Measurements from ENCODE around the gene SNX11. TPM values are rescaled to one million over a fixed set of nuclear protein-coding genes. Genes with fewer than 3 reads are reported as not detected.

SNX11 gene, protein sequence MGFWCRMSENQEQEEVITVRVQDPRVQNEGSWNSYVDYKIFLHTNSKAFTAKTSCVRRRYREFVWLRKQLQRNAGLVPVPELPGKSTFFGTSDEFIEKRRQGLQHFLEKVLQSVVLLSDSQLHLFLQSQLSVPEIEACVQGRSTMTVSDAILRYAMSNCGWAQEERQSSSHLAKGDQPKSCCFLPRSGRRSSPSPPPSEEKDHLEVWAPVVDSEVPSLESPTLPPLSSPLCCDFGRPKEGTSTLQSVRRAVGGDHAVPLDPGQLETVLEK
- total RNA-seq (2011; cell fraction: chromatin; rRNA removed; ENCODE audit: low replicate concordance), result 48.4 and 61.2 TPM in 2 replicates
- 27.6 and 39.2 TPM in 2 replicates for total RNA-seq (2011; cell fraction: nucleolus; rRNA removed)
- total RNA-seq (2011; cell fraction: nucleoplasm; rRNA removed), result 37.8 and 55.3 TPM in 2 replicates
- total RNA-seq (2014; rRNA removed), result 13.1 and 15.8 TPM in 2 replicates
- 16.6 and 16.8 TPM in 2 replicates for total RNA-seq (2014; rRNA removed; fragmentation: Illumina TruSeq; extraction: Trizol)
- total RNA-seq (2015; rRNA removed; fragmentation: Illumina TruSeq; extraction: Trizol), result 12.3 and 12.4 TPM in 2 replicates
- total RNA-seq (2021), result 18.0 and 18.4 TPM in 2 replicates
- polyA plus RNA-seq (2011; rRNA removed), result 22.1 and 23.3 TPM in 2 replicates
- polyA plus RNA-seq (2011; cell fraction: cytosol; rRNA removed), result 16.6 and 20.8 TPM in 2 replicates
- 24.5 and 25.0 TPM in 2 replicates for polyA plus RNA-seq (2011; cell fraction: nucleus; rRNA removed)
- polyA plus RNA-seq (2012), result 15.0 and 16.6 TPM in 2 replicates
- polyA plus RNA-seq (2014; fragmentation: Illumina TruSeq; extraction: Trizol), result 14.9 and 16.5 TPM in 2 replicates
- polyA plus RNA-seq (2014; fragmentation: Nextera tagmentation; extraction: Ambion mirVana), result 10 to 100 TPM; 20.8 to 24.0 TPM
- 15.4 and 19.2 TPM in 2 replicates for polyA plus RNA-seq (2014; rRNA removed)
- polyA minus RNA-seq (2011; rRNA and poly(A)+ RNA removed), result 16.3 and 19.5 TPM in 2 replicates
- 8.2 and 9.5 TPM in 2 replicates for polyA minus RNA-seq (2011; cell fraction: cytosol; rRNA and poly(A)+ RNA removed)
- 6.7 and 8.6 TPM in 2 replicates for polyA minus RNA-seq (2011; cell fraction: nucleus; rRNA and poly(A)+ RNA removed)
- percentile 72 among the genes with signal in this experiment for Bru-seq, nascent RNA
- BruChase-seq, experiment 1, labeled RNA remaining after a 2-hour chase, result percentile 75 among the genes with signal in this experiment
- percentile 78 among the genes with signal in this experiment for BruChase-seq, experiment 2, labeled RNA remaining after a 6-hour chase
- long read RNA-seq, experiment 1, transcript SNX11-201 (7 exons, 2,315 nt), result major isoform, 44 of 80 reads
- long read RNA-seq, experiment 1, partial matches to known transcripts, result 10 of 80 reads
- long read RNA-seq, experiment 1, other reads (novel, unspliced or antisense), result 19 of 80 reads
- long read RNA-seq, experiment 2, transcript SNX11-201 (7 exons, 2,315 nt), result major isoform, 7 of 39 reads
- long read RNA-seq, experiment 2, partial matches to known transcripts, result 6 of 39 reads
- long read RNA-seq, experiment 2, other reads (novel, unspliced or antisense), result 21 of 39 reads
- long read RNA-seq, experiment 3, transcript SNX11-201 (7 exons, 2,315 nt), result major isoform, 9 of 19 reads
- long read RNA-seq, experiment 3, partial matches to known transcripts, result 1 of 19 reads
- long read RNA-seq, experiment 3, other reads (novel, unspliced or antisense), result 4 of 19 reads

DNA sequence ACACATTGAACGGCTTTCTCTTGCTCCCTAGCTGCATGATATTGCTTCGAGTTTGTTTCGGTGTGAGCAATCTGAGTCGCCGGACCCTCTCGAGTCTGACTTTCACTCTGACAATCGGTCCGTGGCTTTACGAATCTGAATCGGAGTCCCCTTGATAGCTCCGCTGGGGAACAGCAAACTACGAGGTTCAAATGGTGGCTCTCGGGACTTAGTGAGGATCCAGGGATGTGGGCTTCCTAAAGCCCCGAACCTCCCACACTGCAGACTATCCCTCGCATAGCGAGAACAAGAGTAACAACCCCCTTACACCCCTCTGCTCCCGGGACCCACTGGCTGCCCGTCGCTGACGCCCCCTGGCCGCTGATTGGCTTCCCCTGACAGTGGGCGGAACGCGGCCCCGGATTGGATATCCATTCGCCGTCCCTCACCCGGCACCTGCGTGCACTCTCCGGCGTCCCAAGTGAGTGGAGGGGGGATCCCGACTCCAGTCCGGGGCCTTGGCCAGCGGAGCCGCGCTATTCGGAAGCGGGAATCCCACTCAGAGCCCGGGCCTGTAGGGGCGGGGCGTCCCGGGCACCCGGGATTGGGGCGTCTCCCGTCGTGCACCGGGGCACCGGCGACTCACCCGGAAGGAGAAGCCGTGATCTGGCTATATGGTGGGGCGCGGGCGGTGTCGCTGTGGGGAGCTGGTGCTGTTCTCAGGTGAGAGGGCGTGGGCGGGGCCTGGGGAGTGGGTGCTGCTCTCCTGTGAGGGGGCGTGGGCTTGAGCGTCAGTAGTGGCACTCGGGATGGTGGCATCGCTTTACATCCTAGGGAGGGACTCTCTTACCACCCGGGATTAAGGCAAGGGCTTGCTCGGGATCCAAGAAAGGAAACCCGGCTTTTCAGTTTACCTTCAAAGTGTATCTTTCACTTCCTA is at the start of gene SNX11:
Gene SNX11, plus strand, starts transcription at position 630 of the 919 bp plus-strand sequence. CDS start 4,278 bp downstream, outside the sequence.
- TSS peak; percentile 97 for BruUV-seq (replicated peaks)
- DNase-seq (ENCODE audit: extremely low read depth in 1 of 4, low spot score in 3 of 4) (peak; percentile 90 to 92 (median 92)), ATAC-seq (peak; percentile 98), FAIRE-seq (peak; percentile 75)
- Histone ChIP-seq H3K36me3 (ENCODE audit: control insufficient read depth, insufficient read depth, low read length) (peaks cover 10% of the 10 kb centered on the region; the same call in 1 of the 3 replicates), H3K27ac (ENCODE audit: extremely low read depth, low read depth, low read length) (peak within 1 kb of the TSS; percentile 76), H3K9ac (ENCODE audit: insufficient read depth in 1 of 2, low read depth in 2 of 2, low read length in 2 of 2) (peak within 1 kb of the TSS; percentile 85 to 94), H2AFZ (ENCODE audit: low read depth, low read length) (peak within 1 kb of the TSS; percentile 82), H3K9me1 (ENCODE audit: control insufficient read depth, insufficient read depth, low read length) (no peaks in the 10 kb centered on the region), H4K20me1 (replicated peaks; ENCODE audit: control insufficient read depth, insufficient read depth, low read length) (no peaks in the 10 kb centered on the region), H3K4me2 (ENCODE audit: insufficient read depth, low read length) (peak within 1 kb of the TSS; percentile 94), H3K27me3 (ENCODE audit: control insufficient read depth in 2 of 2, insufficient read depth in 2 of 2, low read length in 2 of 2) (no peaks in the 10 kb centered on the region), H3K79me2 (ENCODE audit: control insufficient read depth, insufficient read depth, low read length) (peaks cover 31% of the 10 kb centered on the region), H3K4me3 (peak within 1 kb of the TSS; percentile 68), H3K4me1 (replicated peaks in 1 of 2; ENCODE audit: control insufficient read depth in 2 of 2, insufficient read depth in 2 of 2, low read length in 2 of 2) (peaks cover 0 to 18% of the 10 kb centered on the region in 2 experiments; a peak in 3 of 5 replicates), H3K9me3 (replicated peaks; ENCODE audit: control insufficient read depth, insufficient read depth, low read depth, low read length) (0 out of 2 replicates have a peak, but pooled peaks cover 3% of the 10 kb centered on the region)
- intact Hi-C loops (cut with micrococcal nuclease) (no loop called here), in situ Hi-C loops (cut with MboI) (no loop called here)
- under 1% methylated on average over 55 of the region's 64 CpGs for WGBS (ENCODE audit: insufficient coverage, low coverage, missing lambda C conversion rate)
- ChIA-PET CTCF (ENCODE audit: low intra/inter-chr PET ratio) (no interaction called here), POLR2A (interaction anchor here (0.8 to 2.5 kb wide), 10 partner anchors 11 to 516 kb away, joined by 3 to 19 read pairs (median 4); no protein-coding TSS in a partner anchor)
- TF ChIP-seq EP400 (IDR thresholded peaks at IDR 0.05) (peak; percentile 78), PRMT5 (CRISPR knock-in tag; IDR thresholded peaks at IDR 0.05) (no peak), MEF2A (IDR thresholded peaks at IDR 0.05; ENCODE audit: control insufficient read depth, low read depth, low read length) (no peak), HDAC2 (IDR thresholded peaks at IDR 0.05) (peak; percentile 26; the same call in 1 of the 2 replicates), ATF7 (IDR thresholded peaks at IDR 0.05) (peak; percentile 83; the same call in 1 of the 2 replicates), YBX1 (IDR thresholded peaks at IDR 0.05) (no peak), RCOR1 (IDR thresholded peaks at IDR 0.05; ENCODE audit: borderline replicate concordance in 1 of 2, low read depth in 2 of 2, low read length in 2 of 2) (peak in 1 of 2 experiments; percentile 2; a peak in 2 of 4 replicates), HNRNPLL (IDR thresholded peaks at IDR 0.05; ENCODE audit: low read depth, low read length, poor library complexity, severe bottlenecking) (peak; percentile 94), ELF1 (tag; IDR thresholded peaks at IDR 0.05) (peak; percentile 77), TBP (optimal IDR thresholded peaks at IDR 0.05; ENCODE audit: low read depth, low read length) (peak; percentile 64), ZNF24 (IDR thresholded peaks at IDR 0.05) (no peak), MYNN (IDR thresholded peaks at IDR 0.05) (0 out of 2 replicates have a peak, but pooled peaks have one; percentile 53), MYNN (CRISPR knock-in tag; IDR thresholded peaks at IDR 0.05) (no peak)
- TF ChIP-seq, protein P1, sequence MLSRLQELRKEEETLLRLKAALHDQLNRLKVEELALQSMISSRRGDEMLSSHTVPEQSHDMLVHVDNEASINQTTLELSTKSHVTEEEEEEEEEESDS (CRISPR knock-in tag; IDR thresholded peaks at IDR 0.05), result no peak
- TF ChIP-seq, protein P2, sequence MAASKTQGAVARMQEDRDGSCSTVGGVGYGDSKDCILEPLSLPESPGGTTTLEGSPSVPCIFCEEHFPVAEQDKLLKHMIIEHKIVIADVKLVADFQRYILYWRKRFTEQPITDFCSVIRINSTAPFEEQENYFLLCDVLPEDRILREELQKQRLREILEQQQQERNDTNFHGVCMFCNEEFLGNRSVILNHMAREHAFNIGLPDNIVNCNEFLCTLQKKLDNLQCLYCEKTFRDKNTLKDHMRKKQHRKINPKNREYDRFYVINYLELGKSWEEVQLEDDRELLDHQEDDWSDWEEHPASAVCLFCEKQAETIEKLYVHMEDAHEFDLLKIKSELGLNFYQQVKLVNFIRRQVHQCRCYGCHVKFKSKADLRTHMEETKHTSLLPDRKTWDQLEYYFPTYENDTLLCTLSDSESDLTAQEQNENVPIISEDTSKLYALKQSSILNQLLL (CRISPR knock-in tag; IDR thresholded peaks at IDR 0.05; ENCODE audit: borderline replicate concordance), result no peak

Measured in K562 (cell line).